T-helper 1 cell treated with Interleukin-12 subunit alpha and Interleukin-12 subunit beta and Interleukin-4 antibody, amounts not matched to agents 30 μg/mL and 1 μg/mL, for 36 hours (primary cell): ENCODE results near the gene LIF.
A peak's percentile ranks its signal among the peaks of the same experiment; 100 is the strongest.

Experiments
- H3K27ac Mint-ChIP-seq: one replicate; pipeline ENCODE4 v1.8.0; 2021; ENCODE audit warnings: mild to moderate bottlenecking, mixed read lengths
- H3K27me3 Mint-ChIP-seq: one replicate; pipeline ENCODE4 v1.8.0; 2021; ENCODE audit warnings: low read depth, mixed read lengths
- H3K36me3 Mint-ChIP-seq: one replicate; pipeline ENCODE4 v1.8.0; 2021; ENCODE audit warnings: low read depth, mixed read lengths
- H3K4me1 Mint-ChIP-seq: one replicate; pipeline ENCODE4 v1.8.0; 2021; ENCODE audit warnings: low read depth, mixed read lengths
- H3K4me3 Mint-ChIP-seq: one replicate; pipeline ENCODE4 v1.8.0; 2021; ENCODE audit warnings: mild to moderate bottlenecking, moderate library complexity, mixed read lengths
- H3K9me3 Mint-ChIP-seq: one replicate; pipeline ENCODE4 v1.8.0; 2021; ENCODE audit warnings: mixed read lengths

LIF gene

GRCh38 chr22:30245985-30246813 is at the start of gene LIF:
LIF (minus strand) TSS chr22:30246759; CDS start chr22:30246695, 64 bp downstream.
- H3K27me3 Mint-ChIP-seq: no peaks in the 10 kb centered on the region
- peaks cover 57% of the 10 kb centered on the region for H3K4me1 Mint-ChIP-seq
- no peaks in the 10 kb centered on the region for H3K9me3 Mint-ChIP-seq
- peak within 1 kb of the TSS; percentile 96 for H3K27ac Mint-ChIP-seq
- H3K4me3 Mint-ChIP-seq: peak within 1 kb of the TSS; percentile 97
- H3K36me3 Mint-ChIP-seq: peaks cover 30% of the 10 kb centered on the region

- peaks cover 20% of the 10 kb centered on the region for H3K4me1 Mint-ChIP-seq
Measured at GRCh38 chr22:30296324-30296723, 49.8 kb upstream of the LIF start.

GRCh38 chr22:30295576-30295975 is 49.0 kb upstream of the LIF start:
- no peaks in the 10 kb centered on the region for H3K9me3 Mint-ChIP-seq
- no peak overlapping the region for H3K4me3 Mint-ChIP-seq
- no peaks in the 10 kb centered on the region for H3K27me3 Mint-ChIP-seq
- peak overlapping the region; percentile 9 for H3K27ac Mint-ChIP-seq
- H3K4me1 Mint-ChIP-seq: peaks cover 18% of the 10 kb centered on the region
- H3K36me3 Mint-ChIP-seq: peaks cover 37% of the 10 kb centered on the region

More at GRCh38 chr22:30296324-30296723, 49.8 kb upstream of the LIF start:
- Mint-ChIP-seq H3K9me3 (no peaks in the 10 kb centered on the region), H3K27me3 (no peaks in the 10 kb centered on the region), H3K4me3 (no peak overlapping the region), H3K27ac (peak overlapping the region; percentile 72), H3K36me3 (peaks cover 40% of the 10 kb centered on the region)

GRCh38 chr22:30294830-30295229 is 48.3 kb upstream of the LIF start:
- Mint-ChIP-seq H3K4me3 (no peak overlapping the region), H3K27me3 (no peaks in the 10 kb centered on the region), H3K9me3 (no peaks in the 10 kb centered on the region), H3K36me3 (peaks cover 37% of the 10 kb centered on the region), H3K27ac (no peak overlapping the region), H3K4me1 (peaks cover 25% of the 10 kb centered on the region)

- H3K27me3 Mint-ChIP-seq: no peaks in the 10 kb centered on the region
- H3K36me3 Mint-ChIP-seq: peaks cover 34% of the 10 kb centered on the region
- no peak overlapping the region for H3K4me3 Mint-ChIP-seq
- H3K27ac Mint-ChIP-seq: no peak overlapping the region
- peaks cover 27% of the 10 kb centered on the region for H3K4me1 Mint-ChIP-seq
- H3K9me3 Mint-ChIP-seq: no peaks in the 10 kb centered on the region
Measured at GRCh38 chr22:30294066-30294465, 47.5 kb upstream of the LIF start.

- Mint-ChIP-seq H3K9me3 (no peaks in the 10 kb centered on the region), H3K27me3 (no peaks in the 10 kb centered on the region), H3K36me3 (peaks cover 23% of the 10 kb centered on the region), H3K4me3 (no peak overlapping the region), H3K4me1 (peaks cover 29% of the 10 kb centered on the region), H3K27ac (no peak overlapping the region)
Measured at GRCh38 chr22:30293026-30293425, 46.5 kb upstream of the LIF start.

GRCh38 chr22:30292069-30292970 is 45.8 kb upstream of the LIF start:
- Mint-ChIP-seq H3K27ac (no peak overlapping the region), H3K4me1 (peaks cover 30% of the 10 kb centered on the region), H3K36me3 (peaks cover 22% of the 10 kb centered on the region), H3K27me3 (no peaks in the 10 kb centered on the region), H3K4me3 (no peak overlapping the region), H3K9me3 (no peaks in the 10 kb centered on the region)

- peaks cover 16% of the 10 kb centered on the region for H3K36me3 Mint-ChIP-seq
- no peaks in the 10 kb centered on the region for H3K27me3 Mint-ChIP-seq
- H3K9me3 Mint-ChIP-seq: no peaks in the 10 kb centered on the region
- H3K4me1 Mint-ChIP-seq: peaks cover 26% of the 10 kb centered on the region
- no peak overlapping the region for H3K4me3 Mint-ChIP-seq
- H3K27ac Mint-ChIP-seq: peak overlapping the region; percentile 42
Measured at GRCh38 chr22:30291058-30291892, 44.7 kb upstream of the LIF start.

GRCh38 chr22:30290342-30291057 is 43.9 kb upstream of the LIF start:
- H3K36me3 Mint-ChIP-seq: peaks cover 16% of the 10 kb centered on the region
- H3K4me1 Mint-ChIP-seq: peaks cover 26% of the 10 kb centered on the region
- H3K4me3 Mint-ChIP-seq: peak overlapping the region; percentile 82
- peak overlapping the region; percentile 85 for H3K27ac Mint-ChIP-seq
- H3K9me3 Mint-ChIP-seq: no peaks in the 10 kb centered on the region
- H3K27me3 Mint-ChIP-seq: no peaks in the 10 kb centered on the region

- H3K36me3 Mint-ChIP-seq: peaks cover 17% of the 10 kb centered on the region
- peak overlapping the region; percentile 82 for H3K4me3 Mint-ChIP-seq
- H3K4me1 Mint-ChIP-seq: peaks cover 30% of the 10 kb centered on the region
- H3K27me3 Mint-ChIP-seq: no peaks in the 10 kb centered on the region
- H3K9me3 Mint-ChIP-seq: no peaks in the 10 kb centered on the region
- peak overlapping the region; percentile 85 for H3K27ac Mint-ChIP-seq
Measured at GRCh38 chr22:30289980-30290313, 43.4 kb upstream of the LIF start.

GRCh38 chr22:30289141-30289979 is 42.8 kb upstream of the LIF start, which contains the start of gene CASTOR1:
CASTOR1 (minus strand) TSS chr22:30289505; CDS start chr22:30289497, 8 bp downstream.
- H3K4me3 Mint-ChIP-seq: peak within 1 kb of the TSS; percentile 82
- no peaks in the 10 kb centered on the region for H3K27me3 Mint-ChIP-seq
- no peaks in the 10 kb centered on the region for H3K9me3 Mint-ChIP-seq
- H3K36me3 Mint-ChIP-seq: peaks cover 21% of the 10 kb centered on the region
- peaks cover 34% of the 10 kb centered on the region for H3K4me1 Mint-ChIP-seq
- H3K27ac Mint-ChIP-seq: peak within 1 kb of the TSS; percentile 85

GRCh38 chr22:30288419-30289140 is 42.0 kb upstream of the LIF start:
- Mint-ChIP-seq H3K27ac (peak overlapping the region; percentile 67), H3K4me1 (peaks cover 38% of the 10 kb centered on the region), H3K27me3 (no peaks in the 10 kb centered on the region), H3K4me3 (peak overlapping the region; percentile 82), H3K9me3 (no peaks in the 10 kb centered on the region), H3K36me3 (peaks cover 15% of the 10 kb centered on the region)
